Stimulated activated naive CD8-positive, alpha-beta T cell treated with anti-CD3 and anti-CD28 coated beads, Interleukin-15, Interleukin-2, amounts not matched to agents 100 U/mL and 50 U/mL, for 24 hours (primary cell): ENCODE results near the gene COL18A1.
"Not testable (repeated sequence)": the region's sequence is repeated elsewhere in the genome, so short reads cannot be mapped to it uniquely, and the experiment has no call there.

ENCODE experiments used
- ATAC-seq: fragments of 150-1000 bp; cut with Tn5 transposase; one replicate; pipeline ENCODE4 v1.10.0; 2021
- DNase-seq: peaks from one replicate; pipeline ENCODE4 v3.0.0; 2021

Gene COL18A1

DNA sequence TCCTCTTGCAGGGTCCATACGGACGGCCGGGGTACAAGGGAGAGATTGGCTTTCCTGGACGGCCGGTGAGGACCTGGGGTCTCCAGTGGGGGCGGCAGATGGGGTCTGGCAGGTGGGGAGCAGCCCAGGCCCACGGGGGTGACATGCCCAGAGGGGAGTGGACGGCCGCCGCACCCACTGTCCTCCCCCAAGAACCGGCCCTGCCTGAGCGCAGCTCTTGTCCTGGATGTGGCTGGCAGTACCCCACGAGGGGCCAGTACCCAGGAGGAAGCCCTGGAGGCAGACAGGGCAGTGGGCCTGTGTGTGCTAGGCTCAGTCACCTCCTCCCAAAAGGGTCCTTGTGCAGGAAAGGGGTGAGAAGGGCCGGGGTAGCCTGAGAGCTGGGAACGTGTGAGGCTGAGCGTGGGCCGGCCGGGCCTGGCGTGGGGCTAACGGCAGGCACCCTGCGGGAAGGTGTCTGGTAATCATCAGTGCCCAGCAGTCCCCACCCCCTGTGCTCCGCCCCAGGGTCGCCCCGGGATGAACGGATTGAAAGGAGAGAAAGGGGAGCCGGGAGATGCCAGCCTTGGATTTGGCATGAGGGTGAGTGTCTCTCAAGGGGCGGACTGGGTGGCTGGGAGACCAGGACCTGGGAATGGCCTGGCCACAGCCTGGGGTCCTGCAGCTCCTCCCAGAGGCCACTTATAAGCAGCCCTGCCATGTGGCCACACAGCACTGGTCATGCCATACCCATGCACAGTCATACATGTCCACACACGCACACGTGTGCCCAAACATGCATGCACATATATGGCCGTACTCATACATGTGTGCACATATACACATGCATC is 90.1 kb downstream of the COL18A1 start:
- ATAC-seq (no peak), DNase-seq (no peak)

DNA sequence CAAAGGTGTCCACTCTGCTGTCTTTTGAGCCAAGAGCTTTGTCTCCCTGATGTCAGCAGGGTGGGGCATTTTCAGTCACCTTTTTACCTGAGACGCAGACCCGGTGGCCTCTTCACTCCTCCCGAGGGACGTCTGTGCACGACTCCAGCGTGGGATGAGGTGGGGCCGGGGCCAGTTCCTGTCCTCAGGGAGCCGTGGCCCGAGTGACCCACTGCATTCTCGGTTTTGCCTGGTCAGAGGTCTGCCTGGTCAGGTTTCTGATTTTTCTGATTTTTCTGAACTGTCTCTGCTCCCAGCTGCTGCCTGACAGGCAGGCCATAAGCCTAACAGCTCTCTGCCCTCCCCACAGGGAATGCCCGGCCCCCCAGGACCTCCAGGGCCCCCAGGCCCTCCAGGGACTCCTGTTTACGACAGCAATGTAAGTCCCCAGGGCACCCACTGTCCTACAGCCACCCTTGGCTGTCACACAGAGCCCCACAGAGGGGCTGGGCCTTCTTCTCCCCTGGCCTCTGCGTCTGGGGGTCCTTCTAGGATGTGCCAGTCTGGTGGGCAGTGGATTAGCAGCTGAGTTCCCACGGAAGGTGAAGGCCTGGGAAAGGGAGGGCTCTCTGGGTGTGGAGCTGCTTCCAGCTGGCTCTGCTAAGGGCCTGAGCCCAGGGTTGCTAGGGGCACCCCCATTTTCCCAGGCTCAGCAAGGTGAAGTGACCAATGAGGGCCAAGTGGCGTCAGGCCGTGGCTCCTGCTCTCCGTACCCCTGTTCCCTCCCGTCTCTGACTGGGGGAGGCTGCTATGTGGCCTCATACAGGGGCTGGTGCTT is 91.4 kb downstream of the COL18A1 start:
- no peak for ATAC-seq
- no peak for DNase-seq

- DNase-seq, result no peak
- no peak for ATAC-seq
Observed at GRCh38 chr21:45496968-45497845, 92.2 kb downstream of the COL18A1 start.

GRCh38 chr21:45497846-45498645 is 93.1 kb downstream of the COL18A1 start:
- DNase-seq, result no peak
- no peak for ATAC-seq

DNA sequence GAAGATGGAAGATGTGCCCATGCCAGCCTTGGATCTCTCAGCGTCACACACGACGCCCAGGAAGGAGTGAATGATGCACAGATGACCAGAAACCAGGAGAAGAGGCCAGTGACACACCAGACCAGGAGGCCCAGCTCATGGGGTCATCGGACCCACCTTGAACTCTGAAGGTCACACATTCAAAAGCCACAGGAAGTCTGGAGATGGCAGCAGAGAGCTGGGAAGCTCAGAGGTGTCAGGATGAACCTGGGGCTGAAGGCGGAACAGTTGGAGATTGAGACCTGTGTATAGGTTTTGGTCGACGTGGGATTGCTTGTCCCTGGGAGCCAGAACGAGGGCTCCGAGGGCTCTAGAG is 93.7 kb downstream of the COL18A1 start:
- no peak for ATAC-seq

DNA sequence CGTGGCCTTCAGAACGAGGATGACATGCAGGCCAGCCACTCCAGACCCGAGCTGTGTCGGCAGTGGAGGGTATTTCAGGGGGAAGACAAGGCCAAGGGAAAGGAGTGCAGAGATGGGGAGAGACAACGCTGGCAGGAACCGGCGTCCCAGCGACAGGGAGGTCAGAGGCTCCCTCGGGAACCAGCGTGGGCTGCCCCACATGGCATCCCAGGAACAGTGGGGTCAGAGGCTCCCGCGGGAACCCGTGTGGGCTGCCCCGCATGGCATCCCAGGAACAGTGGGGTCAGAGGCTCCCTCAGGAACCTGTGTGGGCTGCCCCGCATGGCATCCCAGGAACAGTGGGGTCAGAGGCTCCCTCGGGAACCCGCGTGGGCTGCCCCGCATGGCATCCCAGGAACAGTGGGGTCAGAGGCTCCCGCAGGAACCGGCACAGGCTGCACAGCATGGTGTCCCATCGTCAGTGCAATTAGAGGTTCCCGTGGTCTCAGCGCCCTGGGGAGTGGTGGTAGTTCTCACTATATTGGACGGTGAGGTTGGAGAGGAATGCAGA is 94.3 kb downstream of the COL18A1 start:
- DNase-seq (no peak), ATAC-seq (no peak)

More for the DNA sequence above, 93.7 kb downstream of the COL18A1 start:
- no peak for DNase-seq

- DNase-seq (no peak), ATAC-seq (no peak)
Observed at GRCh38 chr21:45499970-45500577, 95.1 kb downstream of the COL18A1 start.

- ATAC-seq, DNase-seq: not testable (repeated sequence)
Observed at GRCh38 chr21:45501081-45502005, 96.4 kb downstream of the COL18A1 start.

DNA sequence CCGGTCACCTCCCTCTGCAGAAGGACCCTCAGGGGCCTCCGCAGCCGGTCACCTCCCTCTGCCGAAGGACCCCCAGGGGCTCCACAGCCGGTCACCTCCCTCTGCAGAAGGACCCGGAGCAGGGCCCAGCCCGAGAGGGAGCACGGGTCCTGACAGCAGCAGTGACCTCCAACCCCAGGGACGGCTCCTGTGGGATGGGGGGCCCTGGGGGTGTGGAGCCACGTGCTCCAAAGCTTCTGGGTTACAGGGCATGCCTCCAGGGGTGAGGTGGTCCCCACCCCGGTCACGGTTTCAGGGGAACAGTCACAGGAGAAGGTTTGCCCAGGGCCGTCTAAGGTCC is 97.0 kb downstream of the COL18A1 start:
- DNase-seq, result no peak
- no peak for ATAC-seq

GRCh38 chr21:45502600-45502999 is 97.6 kb downstream of the COL18A1 start:
- DNase-seq (no peak), ATAC-seq (no peak)

DNA sequence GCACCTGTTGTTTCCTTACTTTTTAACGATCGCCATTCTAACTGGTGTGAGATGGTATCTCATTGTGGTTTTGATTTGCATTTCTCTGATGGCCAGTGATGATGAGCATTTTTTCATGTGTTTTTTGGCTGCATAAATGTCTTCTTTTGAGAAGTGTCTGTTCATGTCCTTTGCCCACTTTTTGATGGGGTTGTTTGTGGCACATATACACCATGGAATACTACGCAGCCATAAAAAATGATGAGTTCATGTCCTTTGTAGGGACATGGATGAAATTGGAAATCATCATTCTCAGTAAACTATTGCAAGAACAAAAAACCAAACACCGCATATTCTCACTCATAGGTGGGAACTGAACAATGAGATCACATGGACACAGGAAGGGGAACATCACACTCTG is 98.3 kb downstream of the COL18A1 start:
- not testable (repeated sequence) for DNase-seq

GRCh38 chr21:45504021-45504515 is 99.1 kb downstream of the COL18A1 start:
- no peak for DNase-seq
- ATAC-seq, result no peak

More for the DNA sequence above, 98.3 kb downstream of the COL18A1 start:
- not testable (repeated sequence) for ATAC-seq

DNA sequence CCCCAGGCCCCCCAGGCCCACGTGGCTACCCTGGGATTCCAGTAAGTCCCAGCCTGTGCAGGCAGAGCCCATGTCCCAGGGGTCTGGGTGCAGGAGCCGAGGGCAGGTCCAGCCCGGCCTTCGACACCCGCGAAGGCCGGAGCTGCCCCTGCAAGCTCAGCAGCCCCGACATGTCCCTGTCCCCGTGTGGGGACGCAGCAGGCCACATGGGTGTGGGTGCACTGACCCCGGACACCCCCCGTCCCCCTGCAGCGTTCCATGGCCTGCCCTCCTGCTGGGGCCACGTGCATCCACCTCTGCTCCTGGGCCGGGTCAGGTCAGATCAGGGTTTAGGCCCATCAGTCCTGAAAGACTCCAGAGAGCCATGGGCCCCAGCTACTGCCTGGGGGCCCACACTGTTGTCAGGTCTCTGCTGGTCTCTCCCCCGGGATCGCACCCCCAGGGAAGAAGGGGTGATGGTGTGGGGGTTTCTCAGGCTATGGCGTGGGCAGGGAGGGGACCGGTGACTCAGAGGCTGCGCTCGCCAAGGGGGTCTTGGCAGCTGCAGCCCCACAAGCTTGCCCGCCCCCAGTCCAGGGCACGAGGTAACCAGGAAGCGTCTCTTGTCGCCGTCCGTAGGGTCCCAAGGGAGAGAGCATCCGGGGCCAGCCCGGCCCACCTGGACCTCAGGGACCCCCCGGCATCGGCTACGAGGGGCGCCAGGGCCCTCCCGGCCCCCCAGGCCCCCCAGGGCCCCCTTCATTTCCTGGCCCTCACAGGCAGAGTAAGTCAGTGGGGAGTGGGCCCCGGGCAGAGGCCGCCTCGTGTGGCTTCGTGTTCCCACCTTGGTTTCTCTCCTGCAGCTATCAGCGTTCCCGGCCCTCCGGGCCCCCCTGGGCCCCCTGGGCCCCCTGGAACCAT is 99.8 kb downstream of the COL18A1 start:
- DNase-seq, result no peak
- ATAC-seq, result no peak

DNA sequence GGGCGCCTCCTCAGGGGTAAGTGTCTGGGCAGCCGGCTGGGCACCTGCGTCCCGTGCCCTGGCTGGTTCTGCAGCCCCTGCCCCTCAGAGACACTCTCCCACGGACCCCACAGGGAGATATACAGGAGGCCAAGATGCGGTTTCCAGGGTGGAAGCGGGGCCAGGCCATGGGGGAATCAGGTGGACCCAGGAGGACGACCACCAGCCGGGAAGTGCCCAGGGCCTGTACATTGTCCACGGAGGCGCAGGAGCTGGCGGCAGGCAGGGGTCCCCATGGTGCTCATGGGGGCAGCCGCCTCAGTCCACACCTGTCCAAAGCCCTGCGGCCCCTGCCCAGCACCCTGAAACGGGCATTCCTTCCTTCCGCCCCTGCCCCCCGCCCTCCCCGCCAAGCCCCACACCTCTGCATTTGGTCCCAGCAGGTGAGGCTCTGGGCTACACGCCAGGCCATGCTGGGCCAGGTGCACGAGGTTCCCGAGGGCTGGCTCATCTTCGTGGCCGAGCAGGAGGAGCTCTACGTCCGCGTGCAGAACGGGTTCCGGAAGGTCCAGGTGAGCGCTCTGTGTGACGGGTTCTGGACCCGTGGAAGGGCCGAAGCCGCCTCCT is 100.6 kb downstream of the COL18A1 start:
- ATAC-seq (no peak), DNase-seq (no peak)

DNA sequence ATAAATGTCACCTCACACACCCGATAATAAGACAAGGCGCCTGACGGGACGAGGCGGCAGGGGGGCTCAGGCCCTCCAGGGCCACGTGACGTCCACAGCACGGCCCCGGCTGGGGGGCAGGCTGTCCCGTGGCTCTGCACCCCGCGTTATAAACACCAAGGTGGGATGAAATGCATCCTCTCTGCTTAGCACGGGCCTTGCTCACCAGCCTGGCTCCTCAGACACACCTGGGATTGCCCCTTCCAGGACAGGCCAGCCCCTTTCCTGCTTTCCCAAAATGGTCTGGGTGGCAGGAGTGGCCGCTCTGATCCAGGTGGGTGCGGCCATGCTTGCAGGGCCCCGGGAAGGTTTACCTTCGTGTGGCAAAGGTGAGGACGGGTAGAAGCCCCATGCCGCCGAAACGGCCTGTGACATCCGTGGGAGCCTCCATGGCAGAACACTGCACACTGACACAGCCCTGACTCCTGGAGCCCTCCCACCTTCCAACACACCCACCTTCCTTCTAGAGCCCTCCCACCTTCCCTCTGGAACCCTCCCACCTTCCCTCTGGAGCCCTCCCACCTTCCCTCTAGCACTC is 101.4 kb downstream of the COL18A1 start:
- ATAC-seq (no peak), DNase-seq (no peak)

GRCh38 chr21:45506836-45507522 is 102.0 kb downstream of the COL18A1 start:
- DNase-seq (no peak), ATAC-seq (no peak)

- ATAC-seq (no peak), DNase-seq (no peak)
Observed at GRCh38 chr21:45507523-45507875, 102.5 kb downstream of the COL18A1 start.
